Mesenchymal stem cell (in vitro differentiated cells and primary cell): ENCODE results near the gene BEST4.

Experiments
- DNase-seq: peaks from one replicate; pipeline ENCODE4 v3.0.0-alpha.2; 2013
- H2AFZ ChIP-seq: one replicate; pipeline ENCODE4 v1.6.1; 2013; ENCODE audit warnings: low read depth, mild to moderate bottlenecking, control low read depth, inconsistent platforms, low read length, moderate library complexity
- H2AK5ac ChIP-seq: 2 replicates; pipeline ENCODE4 v1.6.1; 2013; ENCODE audit warnings: low read length, moderate library complexity, mild to moderate bottlenecking, inconsistent platforms; ENCODE audit not compliant: severe bottlenecking
- H2BK120ac ChIP-seq: one replicate; pipeline ENCODE4 v1.6.1; 2013; ENCODE audit warnings: low read depth, mild to moderate bottlenecking, inconsistent platforms, low read length, moderate library complexity
- H2BK12ac ChIP-seq, 2 experiments: one replicate each; pipeline ENCODE4 v1.6.1; 2013; ENCODE audit warnings: inconsistent platforms in 2 of 2, low read length in 2 of 2, mild to moderate bottlenecking in 2 of 2, moderate library complexity in 2 of 2, control low read depth in 1 of 2
- H2BK15ac ChIP-seq: one replicate; pipeline ENCODE4 v1.6.1; 2013; ENCODE audit warnings: mild to moderate bottlenecking, low read depth, inconsistent platforms; ENCODE audit not compliant: poor library complexity, severe bottlenecking
- H2BK5ac ChIP-seq: 2 replicates; pipeline ENCODE4 v1.6.1; 2013; ENCODE audit warnings: low read depth, mild to moderate bottlenecking, low read length, control low read depth, inconsistent platforms; ENCODE audit not compliant: poor library complexity, severe bottlenecking
- H3K14ac ChIP-seq, 2 experiments: one replicate each; pipeline ENCODE4 v1.6.1; 2013; ENCODE audit warnings: inconsistent platforms in 2 of 2, low read length in 2 of 2, control low read depth in 1 of 2, mild to moderate bottlenecking in 1 of 2, moderate library complexity in 1 of 2
- H3K18ac ChIP-seq, 2 experiments: one replicate each; pipeline ENCODE4 v1.6.1; 2013; ENCODE audit warnings: inconsistent platforms in 2 of 2, low read length in 2 of 2, control low read depth in 1 of 2, low read depth in 1 of 2, mild to moderate bottlenecking in 1 of 2
- H3K23ac ChIP-seq, 2 experiments: one replicate each; pipeline ENCODE4 v1.6.1; 2013; ENCODE audit warnings: inconsistent platforms in 2 of 2, low read length in 2 of 2, mild to moderate bottlenecking in 2 of 2, moderate library complexity in 2 of 2, control low read depth in 1 of 2
- H3K27ac ChIP-seq: 2 replicates; pipeline ENCODE4 v1.5.1; 2013; ENCODE audit warnings: mild to moderate bottlenecking, moderate library complexity, low read length, control low read depth, inconsistent platforms; ENCODE audit not compliant: poor library complexity, severe bottlenecking
- H3K27me3 ChIP-seq, 2 experiments: 2 replicates each; pipeline versions ENCODE4 v1.6.1 to v1.7.0; 2013; ENCODE audit warnings: low read length in 2 of 2, mild to moderate bottlenecking in 2 of 2, moderate library complexity in 2 of 2, control low read depth in 1 of 2, inconsistent platforms in 1 of 2; ENCODE audit not compliant: control insufficient read depth in 1 of 2, insufficient read depth in 1 of 2
- H3K36me3 ChIP-seq, 2 experiments: 2 replicates each; pipeline versions ENCODE4 v1.6.1 to v1.7.0; 2013; ENCODE audit warnings: low read length in 2 of 2, control low read depth in 1 of 2, inconsistent platforms in 1 of 2, low read depth in 1 of 2, mild to moderate bottlenecking in 1 of 2; ENCODE audit not compliant: insufficient read depth in 2 of 2, control insufficient read depth in 1 of 2
- H3K4ac ChIP-seq, 2 experiments: one replicate each; pipeline ENCODE4 v1.6.1; 2013; ENCODE audit warnings: inconsistent platforms in 2 of 2, low read length in 2 of 2, mild to moderate bottlenecking in 2 of 2, moderate library complexity in 2 of 2, control low read depth in 1 of 2, low read depth in 1 of 2
- H3K4me1 ChIP-seq: 2 replicates; pipeline ENCODE4 v1.6.1; 2013; ENCODE audit warnings: low read depth, low read length, control low read depth; ENCODE audit not compliant: control insufficient read depth, insufficient read depth
- H3K4me2 ChIP-seq: 2 replicates; pipeline ENCODE4 v1.6.1; 2013; ENCODE audit warnings: low read length, mild to moderate bottlenecking, inconsistent platforms; ENCODE audit not compliant: poor library complexity, severe bottlenecking
- H3K4me3 ChIP-seq, 2 experiments: 2 replicates each; pipeline versions ENCODE4 v1.5.1 to v1.7.0; 2013; ENCODE audit warnings: low read length in 2 of 2, mild to moderate bottlenecking in 2 of 2, control low read depth in 1 of 2, low read depth in 1 of 2; ENCODE audit not compliant: insufficient read depth in 1 of 2
- H3K79me1 ChIP-seq: replicated peaks from 2 replicates; pipeline ENCODE4 v1.6.1; 2013; ENCODE audit warnings: mild to moderate bottlenecking, control low read depth, low read length, inconsistent platforms; ENCODE audit not compliant: poor library complexity, severe bottlenecking
- H3K9ac ChIP-seq: 2 replicates; pipeline ENCODE4 v1.7.0; 2013; ENCODE audit warnings: mild to moderate bottlenecking, low read length, moderate library complexity
- H3K9me3 ChIP-seq: 2 replicates; pipeline ENCODE4 v1.7.0; 2013; ENCODE audit warnings: mild to moderate bottlenecking, low read length; ENCODE audit not compliant: control insufficient read depth
- H4K8ac ChIP-seq: one replicate; pipeline ENCODE4 v1.6.1; 2013; ENCODE audit warnings: inconsistent platforms, mild to moderate bottlenecking, low read length, moderate library complexity
- H4K91ac ChIP-seq: one replicate; pipeline ENCODE4 v1.6.1; 2013; ENCODE audit warnings: mild to moderate bottlenecking, low read length, inconsistent platforms
- WGBS: methylation state at CpG from one replicate; pipeline ENCODE4 v1.1.7; 2013; ENCODE audit warnings: mixed read lengths; 5-methylcytosine and 5-hydroxymethylcytosine counted together

The BEST4 gene

GRCh38 chr1:44828841-44829440 lies 41.0 kb upstream of the BEST4 start:
- no peak overlapping the region for H2BK120ac ChIP-seq
- DNase-seq: no peak
- no peak overlapping the region for H2AK5ac ChIP-seq
- no peak overlapping the region for H2BK15ac ChIP-seq
- no peak overlapping the region for H3K9ac ChIP-seq
- H2BK5ac ChIP-seq: no peak overlapping the region
- no peak overlapping the region for H4K91ac ChIP-seq
- no peak overlapping the region for H3K27ac ChIP-seq
- no peak overlapping the region for H4K8ac ChIP-seq
- no peak overlapping the region for H3K23ac ChIP-seq
- no peak overlapping the region for H3K4ac ChIP-seq
- H2AFZ ChIP-seq: no peak overlapping the region
- no peaks in the 10 kb centered on the region for H3K9me3 ChIP-seq
- H3K4me3 ChIP-seq: no peak overlapping the region
- WGBS: 94% methylated on average over 15 of the region's 15 CpGs
- no peak overlapping the region for H3K18ac ChIP-seq
- no peaks in the 10 kb centered on the region for H3K36me3 ChIP-seq
- no peaks in the 10 kb centered on the region for H3K79me1 ChIP-seq
- H3K4me2 ChIP-seq: no peak overlapping the region
- H3K4me1 ChIP-seq: peaks cover 6% of the 10 kb centered on the region
- H2BK12ac ChIP-seq: no peak overlapping the region
- H3K14ac ChIP-seq: no peak overlapping the region
- H3K27me3 ChIP-seq: no peaks in the 10 kb centered on the region

GRCh38 chr1:44828003-44828651 lies 40.2 kb upstream of the BEST4 start:
- Histone ChIP-seq H3K27me3 (no peaks in the 10 kb centered on the region), H3K4me2 (no peak overlapping the region), H4K8ac (no peak overlapping the region), H3K4me3 (no peak overlapping the region), H3K79me1 (no peaks in the 10 kb centered on the region), H2AK5ac (no peak overlapping the region), H3K4ac (no peak overlapping the region), H2BK12ac (no peak overlapping the region), H3K9me3 (no peaks in the 10 kb centered on the region), H3K36me3 (peaks cover 0 to under 1% of the 10 kb centered on the region in 2 experiments), H3K23ac (no peak overlapping the region), H4K91ac (peak overlapping the region; percentile 16), H2BK120ac (no peak overlapping the region), H2BK15ac (no peak overlapping the region), H3K14ac (no peak overlapping the region), H2AFZ (no peak overlapping the region), H3K4me1 (peaks cover 6% of the 10 kb centered on the region), H2BK5ac (no peak overlapping the region), H3K9ac (no peak overlapping the region), H3K27ac (no peak overlapping the region), H3K18ac (no peak overlapping the region)
- WGBS: 97% methylated on average over 21 of the region's 21 CpGs
- DNase-seq: no peak

- Histone ChIP-seq H2AK5ac (no peak overlapping the region), H3K4ac (no peak overlapping the region), H2BK120ac (no peak overlapping the region), H3K4me2 (no peak overlapping the region), H2BK5ac (no peak overlapping the region), H2BK15ac (no peak overlapping the region), H3K9me3 (no peaks in the 10 kb centered on the region), H2AFZ (no peak overlapping the region), H3K9ac (peak overlapping the region; percentile 74), H3K79me1 (no peaks in the 10 kb centered on the region), H3K14ac (no peak overlapping the region), H3K18ac (no peak overlapping the region), H4K8ac (no peak overlapping the region), H3K4me3 (no peak overlapping the region), H3K23ac (no peak overlapping the region), H3K4me1 (peaks cover 6% of the 10 kb centered on the region), H3K27me3 (no peaks in the 10 kb centered on the region), H3K36me3 (peaks cover 0 to 3% of the 10 kb centered on the region in 2 experiments), H4K91ac (peak overlapping the region; percentile 16), H2BK12ac (no peak overlapping the region), H3K27ac (no peak overlapping the region)
- no peak for DNase-seq
- WGBS: 95% methylated on average over 28 of the region's 28 CpGs
These were observed 39.4 kb upstream of the BEST4 start for GRCh38 chr1:44827197-44828002.
